Central memory CD8-positive, alpha-beta T cell (primary cell): ENCODE data around the gene GPR31.

Experiments used
- ATAC-seq: fragments of 150-1000 bp; cut with Tn5 transposase; replicated peaks from 2 replicates; pipeline ENCODE4 v1.10.0; 2022; ENCODE audit warnings: mild to moderate bottlenecking, moderate FRiP score, moderate number of reproducible peaks; ENCODE audit not compliant: poor library complexity, severe bottlenecking; ENCODE audit errors: extremely low read depth
- DNase-seq, 2 donors: peaks; one replicate each; pipeline ENCODE4 v3.0.0; 2021; ENCODE audit warnings: low spot score in 2 of 2
- H3K27ac Mint-ChIP-seq: one replicate; pipeline ENCODE4 v1.8.0; 2022; ENCODE audit warnings: low read depth, mild to moderate bottlenecking, moderate library complexity, mixed read lengths
- H3K27me3 Mint-ChIP-seq: one replicate; pipeline ENCODE4 v1.8.0; 2022; ENCODE audit warnings: mixed read lengths
- H3K36me3 Mint-ChIP-seq: one replicate; pipeline ENCODE4 v1.8.0; 2022; ENCODE audit warnings: mild to moderate bottlenecking, moderate library complexity, mixed read lengths; ENCODE audit not compliant: insufficient read depth
- H3K4me1 Mint-ChIP-seq: one replicate; pipeline ENCODE4 v1.8.0; 2022; ENCODE audit warnings: mixed read lengths
- H3K4me3 Mint-ChIP-seq: one replicate; pipeline ENCODE4 v1.8.0; 2022; ENCODE audit warnings: mild to moderate bottlenecking, moderate library complexity, mixed read lengths
- H3K9me3 Mint-ChIP-seq: one replicate; pipeline ENCODE4 v1.8.0; 2022; ENCODE audit warnings: mixed read lengths

Gene GPR31

DNA sequence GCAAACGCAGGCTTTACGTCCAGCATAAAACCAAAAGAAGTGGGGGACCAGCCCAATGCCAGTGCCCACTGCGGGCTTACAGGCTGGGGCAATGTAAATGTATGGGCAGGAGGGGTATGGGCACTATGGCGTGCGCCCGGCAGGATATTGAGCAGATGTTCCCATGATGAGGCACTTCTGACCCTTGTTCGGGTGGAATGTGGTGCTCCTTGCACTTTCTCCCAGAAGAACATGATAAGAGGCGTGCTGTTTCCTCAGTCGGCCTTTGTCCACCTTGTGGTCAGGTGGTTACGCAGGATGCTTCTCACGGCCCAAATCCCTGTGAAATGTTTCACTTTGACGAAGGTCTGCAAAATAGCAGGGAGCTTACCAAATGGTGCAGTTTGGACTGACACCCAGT lies 4.8 kb upstream of the GPR31 start:
- Mint-ChIP-seq H3K36me3 (no peaks in the 10 kb centered on the region), H3K9me3 (no peaks in the 10 kb centered on the region), H3K27me3 (no peaks in the 10 kb centered on the region), H3K4me1 (no peaks in the 10 kb centered on the region), H3K27ac (no peak overlapping the region), H3K4me3 (no peak overlapping the region)
- no peak for DNase-seq
- no peak for ATAC-seq

DNA sequence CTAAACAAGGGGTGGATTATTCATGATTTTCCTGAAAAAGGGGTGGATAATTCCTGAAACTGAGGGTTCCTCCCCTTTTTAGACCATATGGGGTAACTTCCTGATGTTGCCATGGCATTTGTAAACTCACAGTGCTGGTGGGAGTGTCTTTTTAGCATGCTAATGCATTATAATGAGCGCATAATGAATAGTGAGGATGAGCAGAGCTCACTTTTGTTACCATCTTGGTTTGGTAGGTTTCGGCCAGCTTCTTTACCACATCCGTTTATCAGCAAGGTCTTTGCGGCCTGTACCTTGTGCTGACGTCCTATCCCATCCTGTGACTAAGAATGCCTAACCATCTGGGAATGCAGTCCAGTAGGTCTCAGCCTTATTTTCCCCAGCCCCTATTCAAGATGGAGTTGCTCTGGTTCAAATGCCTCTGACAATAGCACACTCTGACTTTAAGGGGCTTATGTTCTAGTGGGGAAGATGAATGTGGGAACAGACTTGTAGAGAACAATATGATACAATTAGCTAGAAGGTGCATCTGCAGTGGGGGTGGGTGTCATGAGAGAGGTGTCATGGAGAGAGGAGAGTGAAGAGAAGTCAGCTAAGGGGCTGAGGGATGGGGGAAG lies 4.2 kb upstream of the GPR31 start:
- Mint-ChIP-seq H3K4me3 (no peak overlapping the region), H3K9me3 (no peaks in the 10 kb centered on the region), H3K4me1 (no peaks in the 10 kb centered on the region), H3K27ac (no peak overlapping the region), H3K27me3 (no peaks in the 10 kb centered on the region), H3K36me3 (no peaks in the 10 kb centered on the region)
- ATAC-seq (no peak), DNase-seq (no peak)

- H3K27me3 Mint-ChIP-seq, result no peaks in the 10 kb centered on the region
Observed at GRCh38 chr6:167157414-167157813, 366 bp downstream of the GPR31 start.

DNA sequence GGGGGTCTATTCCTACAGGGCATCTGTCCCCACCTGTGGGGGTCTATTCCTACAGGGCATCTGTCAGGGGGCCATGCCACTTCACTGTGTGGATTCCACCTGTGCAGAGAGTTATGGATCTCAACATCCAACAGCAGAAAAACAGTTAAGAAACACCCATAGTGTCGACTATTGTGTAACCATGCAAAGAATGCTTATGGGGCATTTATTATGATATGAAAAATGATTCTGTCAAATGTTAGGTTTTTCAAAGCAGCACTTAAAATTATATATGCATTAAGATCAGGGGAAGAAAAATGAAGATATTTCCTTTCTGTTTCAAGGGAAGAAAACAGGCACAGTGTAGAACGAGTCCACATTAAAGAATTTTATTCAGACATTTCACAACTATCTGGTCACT lies 2.9 kb downstream of the GPR31 start:
- Mint-ChIP-seq H3K27me3 (no peaks in the 10 kb centered on the region), H3K4me3 (no peak overlapping the region), H3K27ac (no peak overlapping the region), H3K4me1 (peaks cover 29% of the 10 kb centered on the region), H3K36me3 (no peaks in the 10 kb centered on the region), H3K9me3 (no peaks in the 10 kb centered on the region)
- ATAC-seq, result no peak
- no peak for DNase-seq

More at GRCh38 chr6:167157414-167157813, 366 bp downstream of the GPR31 start:
- peaks cover 15% of the 10 kb centered on the region for H3K4me1 Mint-ChIP-seq
- H3K36me3 Mint-ChIP-seq, result no peaks in the 10 kb centered on the region
- no peak overlapping the region for H3K4me3 Mint-ChIP-seq
- H3K9me3 Mint-ChIP-seq, result no peaks in the 10 kb centered on the region
- ATAC-seq (no peak), DNase-seq (no peak)
- H3K27ac Mint-ChIP-seq, result no peak overlapping the region

- Mint-ChIP-seq H3K27me3 (no peaks in the 10 kb centered on the region), H3K36me3 (no peaks in the 10 kb centered on the region), H3K27ac (peak overlapping the region; percentile 77), H3K4me1 (peaks cover 29% of the 10 kb centered on the region), H3K4me3 (peak overlapping the region; percentile 75), H3K9me3 (no peaks in the 10 kb centered on the region)
- no peak for DNase-seq
- ATAC-seq, result no peak
Observed at GRCh38 chr6:167154291-167154690, 3.5 kb downstream of the GPR31 start.

DNA sequence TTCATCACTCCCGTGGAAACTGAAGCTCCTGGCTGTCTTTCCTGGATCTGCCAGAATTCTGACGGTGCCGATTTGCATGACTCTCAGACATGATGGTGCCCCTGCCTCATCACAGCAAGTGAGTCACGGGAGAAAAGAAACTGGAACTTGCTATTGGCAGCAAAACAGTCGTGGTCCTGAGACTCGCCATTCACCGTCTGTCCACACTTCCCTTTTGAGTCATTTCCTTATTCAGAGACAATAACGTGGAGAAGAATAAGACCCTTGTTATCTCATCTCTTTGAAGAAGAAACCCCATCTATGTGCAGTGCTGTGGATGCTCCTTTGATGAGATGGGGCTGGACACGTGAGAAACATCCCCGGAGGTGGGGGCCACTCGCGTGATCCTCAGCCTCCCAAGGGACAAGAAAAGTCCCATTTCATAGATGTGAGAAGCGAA lies 4.2 kb downstream of the GPR31 start:
- DNase-seq (no peak), ATAC-seq (peak; percentile 48)
- Mint-ChIP-seq H3K4me3 (peak overlapping the region; percentile 75), H3K9me3 (no peaks in the 10 kb centered on the region), H3K36me3 (no peaks in the 10 kb centered on the region), H3K27me3 (no peaks in the 10 kb centered on the region), H3K4me1 (peaks cover 29% of the 10 kb centered on the region), H3K27ac (peak overlapping the region; percentile 77)

- DNase-seq (no peak), ATAC-seq (peak; percentile 82)
- peaks cover 29% of the 10 kb centered on the region for H3K4me1 Mint-ChIP-seq
- H3K36me3 Mint-ChIP-seq, result no peaks in the 10 kb centered on the region
- peak overlapping the region; percentile 77 for H3K27ac Mint-ChIP-seq
- no peaks in the 10 kb centered on the region for H3K27me3 Mint-ChIP-seq
- peak overlapping the region; percentile 75 for H3K4me3 Mint-ChIP-seq
- no peaks in the 10 kb centered on the region for H3K9me3 Mint-ChIP-seq
Observed at GRCh38 chr6:167152862-167153261, 4.9 kb downstream of the GPR31 start.

GRCh38 chr6:167151648-167152047 lies 6.1 kb downstream of the GPR31 start:
- Mint-ChIP-seq H3K4me1 (peaks cover 29% of the 10 kb centered on the region), H3K27me3 (no peaks in the 10 kb centered on the region), H3K36me3 (no peaks in the 10 kb centered on the region), H3K9me3 (no peaks in the 10 kb centered on the region), H3K4me3 (peak overlapping the region; percentile 36), H3K27ac (no peak overlapping the region)
- ATAC-seq (no peak), DNase-seq (no peak)

DNA sequence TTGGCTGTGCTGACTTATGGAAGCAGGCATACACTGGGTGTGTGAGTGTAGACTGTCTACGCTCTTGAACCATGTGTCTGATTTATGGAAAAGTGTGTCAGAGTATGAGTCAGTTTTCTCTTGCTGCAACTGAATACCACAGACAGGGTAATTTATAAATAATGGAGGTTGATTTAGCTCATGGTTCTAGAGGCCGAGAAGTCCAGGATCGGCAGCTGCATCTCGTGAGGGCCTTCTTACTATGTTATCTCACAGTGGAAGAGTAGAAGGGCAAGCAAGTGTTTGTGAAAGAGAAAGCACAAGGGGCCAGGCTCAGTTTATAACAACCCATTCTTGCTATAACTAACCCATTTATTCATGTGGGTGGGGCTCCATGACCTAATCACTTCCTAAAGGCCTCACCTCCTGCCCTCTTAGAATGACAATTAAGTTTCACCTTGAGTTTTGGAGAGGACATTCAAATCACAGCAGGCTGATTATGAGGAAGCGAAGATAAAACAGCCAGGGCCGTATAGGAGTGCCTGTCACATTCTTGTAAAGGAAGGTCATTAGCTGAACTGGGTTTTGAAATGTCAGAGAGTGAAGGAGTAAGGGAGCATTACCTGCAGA lies 6.7 kb downstream of the GPR31 start:
- H3K27me3 Mint-ChIP-seq, result no peaks in the 10 kb centered on the region
- no peak for ATAC-seq
- no peaks in the 10 kb centered on the region for H3K36me3 Mint-ChIP-seq
- H3K9me3 Mint-ChIP-seq, result no peaks in the 10 kb centered on the region
- H3K27ac Mint-ChIP-seq, result no peak overlapping the region
- H3K4me3 Mint-ChIP-seq, result peak overlapping the region; percentile 36
- peaks cover 29% of the 10 kb centered on the region for H3K4me1 Mint-ChIP-seq
- no peak for DNase-seq

GRCh38 chr6:167148997-167149396 lies 8.8 kb downstream of the GPR31 start:
- Mint-ChIP-seq H3K4me3 (no peak overlapping the region), H3K4me1 (peaks cover 29% of the 10 kb centered on the region), H3K27me3 (peaks cover 12% of the 10 kb centered on the region), H3K36me3 (no peaks in the 10 kb centered on the region), H3K9me3 (no peaks in the 10 kb centered on the region), H3K27ac (no peak overlapping the region)
- DNase-seq, result no peak
- no peak for ATAC-seq

DNA sequence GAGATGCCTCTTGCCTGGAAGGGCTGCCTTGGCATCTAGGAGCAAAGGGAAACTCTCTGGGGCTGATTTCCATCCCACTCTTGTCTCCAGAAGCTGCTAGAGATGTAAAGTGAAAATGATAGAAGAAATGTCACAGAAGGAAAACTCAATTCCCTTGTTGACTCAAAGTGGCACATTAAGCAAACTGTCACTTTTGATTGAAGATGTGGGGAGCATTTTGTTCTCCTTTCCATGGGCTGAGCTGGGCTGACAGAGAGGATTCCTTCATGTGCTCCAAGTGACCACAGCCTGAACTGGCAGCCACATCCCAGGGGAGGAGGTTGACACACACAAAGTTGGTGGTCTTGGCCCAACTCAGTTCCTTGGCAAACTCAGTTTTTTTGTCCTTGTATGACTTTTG lies 9.8 kb downstream of the GPR31 start:
- Mint-ChIP-seq H3K27me3 (peaks cover 12% of the 10 kb centered on the region), H3K27ac (no peak overlapping the region), H3K4me3 (no peak overlapping the region), H3K4me1 (peaks cover 19% of the 10 kb centered on the region), H3K9me3 (no peaks in the 10 kb centered on the region), H3K36me3 (no peaks in the 10 kb centered on the region)
- DNase-seq (no peak), ATAC-seq (no peak)

DNA sequence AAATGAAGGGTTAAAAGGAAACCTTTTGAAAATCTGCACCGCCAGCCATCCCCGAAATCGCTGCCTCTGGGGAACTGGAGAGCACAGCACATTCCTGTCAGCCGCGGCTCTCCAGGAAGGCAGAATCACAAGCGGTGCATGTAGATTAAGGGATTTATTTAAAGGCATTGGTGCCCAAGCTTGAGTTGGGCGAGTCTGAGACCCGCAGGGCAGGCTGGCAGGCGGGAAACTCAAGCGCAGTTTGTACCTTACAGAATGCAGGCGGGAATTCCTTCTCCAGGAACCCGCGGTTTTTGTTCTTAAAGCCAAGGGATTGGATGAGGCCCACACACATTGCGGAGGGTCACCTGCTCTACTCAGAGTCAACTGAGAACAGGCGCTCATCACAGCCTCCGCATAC lies 10.8 kb downstream of the GPR31 start:
- Mint-ChIP-seq H3K4me3 (no peak overlapping the region), H3K27me3 (peaks cover 12% of the 10 kb centered on the region), H3K9me3 (no peaks in the 10 kb centered on the region), H3K27ac (no peak overlapping the region), H3K4me1 (peaks cover 10% of the 10 kb centered on the region), H3K36me3 (no peaks in the 10 kb centered on the region)
- no peak for ATAC-seq
- no peak for DNase-seq

- Mint-ChIP-seq H3K4me3 (no peak overlapping the region), H3K4me1 (peaks cover 2% of the 10 kb centered on the region), H3K27me3 (peaks cover 12% of the 10 kb centered on the region), H3K9me3 (no peaks in the 10 kb centered on the region), H3K36me3 (no peaks in the 10 kb centered on the region), H3K27ac (no peak overlapping the region)
- ATAC-seq (no peak), DNase-seq (no peak)
Observed at GRCh38 chr6:167146135-167146534, 11.6 kb downstream of the GPR31 start.
